Measurements from ENCODE around the gene STC2.
A peak's percentile ranks its signal among the peaks of the same experiment; 100 is the strongest.

STC2 gene

DNA sequence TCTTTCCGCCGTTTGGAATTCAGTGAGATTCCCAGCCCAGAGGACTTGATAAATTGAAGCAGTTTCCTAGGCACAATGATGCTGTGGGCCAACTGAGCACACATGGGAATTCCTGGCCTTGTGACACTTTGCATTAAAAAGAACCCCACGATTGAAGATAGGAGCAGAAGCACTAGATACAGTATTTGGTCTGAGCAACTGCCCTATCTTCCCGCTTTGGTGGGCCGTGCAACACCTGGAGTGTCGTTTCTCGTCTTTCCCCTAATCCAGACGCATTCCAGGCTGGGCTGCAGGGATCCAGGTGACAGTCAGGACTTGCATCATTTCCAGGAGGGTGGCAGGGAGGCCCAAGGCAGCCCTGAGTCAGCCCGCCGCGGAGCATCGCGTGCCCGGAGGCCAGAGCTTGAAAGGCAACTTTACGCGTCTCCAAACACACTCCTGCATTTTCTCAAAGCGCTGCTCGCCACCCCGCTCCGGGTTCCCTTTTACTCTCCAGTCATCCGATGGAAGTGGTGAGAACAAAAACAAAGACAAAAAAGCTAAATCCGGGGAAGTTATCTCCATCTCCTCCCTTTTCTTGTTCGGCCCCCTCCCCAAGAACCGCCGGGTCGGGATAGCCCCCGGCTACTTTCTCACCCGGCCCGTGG lies 753 bp upstream of the STC2 start:
- peak in 1 of 14 donors; percentile 53 for DNase-seq

GRCh38 chr5:173327084-173327947 lies 898 bp downstream of the STC2 start:
- DNase-seq, result no peak

- DNase-seq, result no peak
Observed at GRCh38 chr5:173326501-173326960, 1.7 kb downstream of the STC2 start.

DNA sequence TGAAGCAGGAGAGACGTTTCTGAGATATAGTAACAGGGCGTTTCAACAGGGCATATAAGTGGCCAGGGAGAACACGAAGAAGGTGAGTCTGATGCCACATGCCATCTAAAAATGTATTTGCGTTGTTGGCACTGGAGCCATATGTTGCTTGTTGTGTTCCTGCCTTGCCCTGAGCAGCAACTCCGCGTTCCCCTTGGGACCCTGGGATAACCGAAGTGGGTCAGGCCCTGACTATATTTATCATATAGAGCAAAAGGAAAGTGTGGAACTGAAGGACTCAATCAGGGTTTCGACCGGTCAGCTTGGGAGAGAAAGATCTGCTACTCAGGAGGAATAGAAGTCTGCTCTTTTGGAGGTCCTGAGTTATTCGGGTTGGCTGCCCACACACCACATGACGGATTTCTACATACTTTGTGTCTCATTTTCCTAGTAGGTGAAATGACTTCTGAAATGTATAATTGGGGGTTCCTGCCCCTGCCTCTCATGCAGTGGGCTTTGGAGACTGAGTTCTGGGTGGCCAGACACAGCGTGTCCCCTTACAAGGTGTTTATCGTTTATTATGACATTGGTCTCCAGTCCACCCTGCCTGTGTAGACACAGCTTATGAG lies 3.0 kb downstream of the STC2 start:
- no peak for DNase-seq

- DNase-seq, result peak in 9 of 14 donors; percentile 12 to 70 (median 47)
Observed at GRCh38 chr5:173324115-173325001, 3.9 kb downstream of the STC2 start.

DNA sequence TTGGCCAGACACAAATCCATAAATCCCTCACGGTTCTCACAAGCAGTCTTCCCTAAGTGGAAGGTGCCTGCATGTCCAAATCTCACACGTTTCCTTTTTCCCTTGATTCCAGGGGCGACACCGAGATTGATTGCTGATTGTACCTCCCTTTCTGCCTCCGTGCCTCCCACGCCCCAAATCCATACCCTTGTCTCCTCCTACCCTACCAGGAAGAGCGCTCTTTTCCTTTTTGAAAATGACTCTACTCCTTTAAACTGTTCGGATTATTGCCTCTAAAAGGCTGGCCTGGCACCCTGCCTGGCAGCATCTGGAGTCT lies 4.5 kb downstream of the STC2 start:
- DNase-seq, result no peak

- DNase-seq, result no peak
Observed at GRCh38 chr5:173323106-173323798, 5.0 kb downstream of the STC2 start.

DNA sequence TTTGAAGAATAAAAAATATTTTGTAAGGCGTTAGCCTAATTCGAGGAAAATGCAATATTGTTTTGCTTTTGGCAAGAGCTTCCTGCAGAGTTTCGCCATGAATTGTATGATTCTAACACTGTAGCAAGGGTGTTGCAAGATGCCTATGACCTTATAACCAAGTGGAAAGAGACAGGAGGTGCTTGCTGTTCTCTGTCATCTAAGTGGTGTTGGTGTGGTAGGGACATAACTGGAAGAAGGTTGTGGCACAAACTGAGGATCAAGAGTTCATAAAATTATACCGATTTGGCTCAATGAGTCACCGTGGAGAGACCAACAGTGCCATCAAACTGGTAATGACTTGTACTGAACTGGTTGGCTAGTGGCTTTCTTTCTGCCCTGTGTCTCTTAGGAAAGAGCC lies 6.3 kb downstream of the STC2 start:
- DNase-seq, result no peak

- peak in 2 of 14 donors; percentile 8 to 17 for DNase-seq
Observed at GRCh38 chr5:173320259-173320658, 8.0 kb downstream of the STC2 start.

- DNase-seq, result no peak
Observed at GRCh38 chr5:173319646-173320045, 8.6 kb downstream of the STC2 start.

- no peak for DNase-seq
Observed at GRCh38 chr5:173318881-173319620, 9.2 kb downstream of the STC2 start.

GRCh38 chr5:173318330-173318729 lies 9.9 kb downstream of the STC2 start:
- no peak for DNase-seq

DNA sequence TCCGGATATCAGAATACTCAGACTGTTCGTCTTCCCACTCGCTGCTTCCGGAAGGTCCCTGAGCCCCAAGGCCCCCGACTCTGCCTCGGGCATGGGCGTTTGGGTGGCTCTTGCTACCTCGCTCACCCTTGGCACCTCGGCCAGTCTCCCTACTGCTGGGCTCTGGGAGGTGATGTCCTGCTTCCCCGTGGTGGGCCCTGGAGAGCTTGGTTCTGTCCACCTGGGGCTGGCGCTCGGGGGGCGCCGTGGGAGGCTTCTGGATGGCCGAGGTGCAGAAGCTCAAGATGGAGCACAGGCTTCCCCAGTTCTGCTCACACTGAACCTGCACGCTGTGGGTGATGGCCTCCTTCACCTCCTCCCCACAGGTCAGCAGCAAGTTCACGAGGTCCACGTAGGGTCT lies 10.4 kb downstream of the STC2 start:
- no peak for DNase-seq

- no peak for DNase-seq
Observed at GRCh38 chr5:173317091-173317730, 11.0 kb downstream of the STC2 start.

DNA sequence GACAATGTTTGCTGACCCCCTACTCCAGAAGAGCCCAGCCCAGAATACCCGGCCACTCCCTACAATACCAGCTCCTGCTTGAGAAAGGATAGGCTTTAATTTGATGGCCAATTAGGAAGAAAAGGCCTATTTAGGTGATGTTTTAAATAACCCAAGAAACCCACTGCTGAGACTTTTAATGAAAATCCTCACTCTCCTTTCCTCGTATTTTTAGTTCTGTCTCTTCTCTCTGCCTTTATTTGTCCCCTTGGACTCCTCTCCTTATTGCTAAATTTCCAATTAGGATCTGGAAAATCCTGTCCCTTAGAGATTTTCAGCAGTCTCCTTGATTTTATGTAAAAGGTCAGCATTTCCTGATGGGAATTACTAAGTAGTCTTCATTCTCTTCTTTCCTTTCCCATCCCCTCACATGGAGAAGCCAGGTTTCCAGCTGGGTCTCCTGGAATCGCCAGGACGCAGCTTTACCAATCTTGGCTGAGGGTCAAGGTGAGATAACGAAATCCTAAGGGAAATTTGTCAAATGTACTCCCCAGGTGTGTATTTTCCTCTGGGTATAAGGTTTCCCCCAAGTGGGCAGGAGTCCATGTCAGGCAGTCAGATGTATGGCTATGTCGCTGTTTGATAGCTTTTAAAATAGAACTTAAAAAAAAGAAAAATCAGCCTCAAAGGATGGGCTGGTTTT lies 11.7 kb downstream of the STC2 start:
- no peak for DNase-seq

GRCh38 chr5:173315495-173316338 lies 12.5 kb downstream of the STC2 start:
- DNase-seq, result peak in 4 of 14 donors; percentile 7 to 24 (median 16)

DNA sequence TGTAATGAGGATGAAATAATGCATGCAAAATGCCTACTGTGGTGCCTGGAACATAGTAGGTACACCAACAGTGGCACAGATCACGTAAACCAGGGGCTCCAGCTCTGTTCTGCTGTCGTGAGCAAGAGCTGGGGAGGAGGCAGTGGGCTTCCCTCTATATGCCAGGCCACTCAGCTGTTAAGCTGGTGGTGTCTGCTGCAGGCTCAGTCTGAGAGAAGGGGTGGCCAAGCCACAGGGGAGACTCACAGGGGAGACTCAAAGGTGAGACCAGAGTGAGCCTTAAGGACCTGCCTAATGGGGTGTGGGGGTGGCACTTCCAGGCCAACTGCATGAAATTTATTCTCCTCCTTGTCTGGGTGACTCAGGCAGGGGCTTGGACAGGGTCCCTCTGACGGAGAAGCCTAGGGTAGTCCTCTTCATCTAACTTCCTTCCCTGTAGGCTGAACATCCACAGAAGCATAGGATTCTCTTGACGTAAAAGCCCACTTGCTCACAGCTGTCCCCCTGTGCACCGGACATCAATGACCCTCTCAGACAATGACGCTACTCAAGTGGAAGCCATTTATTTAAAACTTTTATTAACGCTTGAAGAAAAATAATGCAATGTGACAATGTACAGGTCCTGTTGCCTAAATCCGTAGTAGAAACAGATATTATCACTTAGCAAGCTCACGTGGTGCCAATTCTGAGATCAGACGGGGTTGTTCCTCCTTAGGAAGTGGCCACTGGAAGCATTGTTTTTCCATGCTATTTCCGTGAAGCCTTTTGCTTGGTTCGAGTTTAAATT lies 13.9 kb downstream of the STC2 start:
- no peak for DNase-seq

- no peak for DNase-seq
Observed at GRCh38 chr5:173313351-173313801, 14.8 kb downstream of the STC2 start.

Measured in C1 segment of cervical spinal cord (tissue), 14 donors.